ENCODE measurements around the gene HYAL2.

Gene HYAL2

GRCh38 chr3:50322386-50323091 is at the start of gene HYAL2:
TSS of gene HYAL2 (minus strand) at chr3:50322745. CDS start at chr3:50320489, 2,256 bp downstream.
- peak; percentile 54 to 74 for DNase-seq

GRCh38 chr3:50371133-50371685 is 48.7 kb upstream of the HYAL2 start:
- DNase-seq, result no peak

DNA sequence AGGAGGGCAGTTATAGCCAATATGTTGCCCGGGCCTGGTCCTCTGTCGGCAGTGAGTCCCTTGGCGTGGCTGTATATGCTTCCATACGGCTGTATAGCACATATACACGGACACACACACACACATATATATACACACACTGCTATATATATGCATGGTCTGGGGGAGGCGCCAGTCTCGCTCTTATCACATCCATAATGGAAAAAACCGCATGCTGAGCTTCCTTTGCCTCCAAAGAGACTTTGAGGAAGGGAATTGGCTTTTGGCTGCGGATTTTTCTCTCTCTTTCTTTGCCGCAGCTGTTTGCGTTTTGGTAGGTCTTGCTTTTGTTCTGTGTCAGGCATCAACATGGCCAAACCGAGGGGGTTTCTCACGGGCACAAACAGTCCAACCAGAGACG is 48.0 kb upstream of the HYAL2 start:
- DNase-seq, result peak; percentile 49 to 61

GRCh38 chr3:50369012-50369670 is 46.6 kb upstream of the HYAL2 start:
- no peak for DNase-seq

- DNase-seq, result no peak
Measured at GRCh38 chr3:50365842-50366220, 43.3 kb upstream of the HYAL2 start.

- peak; percentile 21 to 77 for DNase-seq
Measured at GRCh38 chr3:50365080-50365841, 42.7 kb upstream of the HYAL2 start.

DNA sequence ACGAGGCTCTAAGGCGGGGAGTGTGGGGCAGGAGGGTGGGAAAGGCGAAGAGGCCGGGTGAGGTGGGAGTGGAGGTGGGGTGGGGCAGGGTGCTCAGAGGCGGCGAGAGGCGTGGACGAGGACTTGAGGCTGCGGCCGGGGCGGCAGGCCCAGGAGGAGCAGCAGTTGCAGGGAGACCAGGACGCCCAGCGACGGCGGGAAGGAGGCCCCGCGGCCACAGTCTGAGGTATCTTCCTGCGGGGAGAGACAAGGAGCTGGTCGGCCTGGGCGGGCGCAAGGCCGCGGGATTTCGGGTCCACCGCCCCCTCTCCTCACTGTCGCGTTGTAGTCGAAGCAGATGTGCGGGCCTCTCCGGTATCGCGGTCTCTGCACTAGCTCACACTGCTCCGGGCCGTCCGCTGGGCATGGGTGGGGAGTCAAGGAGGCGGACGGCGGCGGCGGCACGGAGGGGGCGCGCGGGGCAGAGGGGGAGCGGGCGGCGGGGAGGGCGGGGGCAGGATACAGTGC is 42.1 kb upstream of the HYAL2 start:
- DNase-seq, result no peak

DNA sequence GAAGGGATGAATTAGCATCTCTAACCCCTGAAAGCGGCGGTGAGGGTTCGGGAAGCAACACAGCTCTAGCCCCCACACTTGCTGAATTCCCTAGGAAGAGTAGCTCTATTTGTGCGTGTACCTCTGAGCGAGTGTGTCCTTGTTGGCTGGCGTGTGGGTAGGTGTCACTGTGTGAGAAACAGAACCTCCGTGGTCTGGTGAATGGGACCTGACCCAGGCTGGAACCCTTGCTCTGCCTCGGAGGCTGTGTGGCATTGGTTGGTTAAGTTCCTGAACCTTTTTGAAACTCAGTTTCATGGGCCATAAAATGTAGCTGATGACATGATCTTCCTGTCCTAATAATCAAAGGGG is 37.2 kb upstream of the HYAL2 start:
- no peak for DNase-seq

GRCh38 chr3:50358911-50359759 is 36.6 kb upstream of the HYAL2 start, which contains the start of gene TMEM115:
TSS of gene TMEM115 (minus strand) at chr3:50359521. CDS start at chr3:50359063, 458 bp downstream.
- DNase-seq, result peak; percentile 98

DNA sequence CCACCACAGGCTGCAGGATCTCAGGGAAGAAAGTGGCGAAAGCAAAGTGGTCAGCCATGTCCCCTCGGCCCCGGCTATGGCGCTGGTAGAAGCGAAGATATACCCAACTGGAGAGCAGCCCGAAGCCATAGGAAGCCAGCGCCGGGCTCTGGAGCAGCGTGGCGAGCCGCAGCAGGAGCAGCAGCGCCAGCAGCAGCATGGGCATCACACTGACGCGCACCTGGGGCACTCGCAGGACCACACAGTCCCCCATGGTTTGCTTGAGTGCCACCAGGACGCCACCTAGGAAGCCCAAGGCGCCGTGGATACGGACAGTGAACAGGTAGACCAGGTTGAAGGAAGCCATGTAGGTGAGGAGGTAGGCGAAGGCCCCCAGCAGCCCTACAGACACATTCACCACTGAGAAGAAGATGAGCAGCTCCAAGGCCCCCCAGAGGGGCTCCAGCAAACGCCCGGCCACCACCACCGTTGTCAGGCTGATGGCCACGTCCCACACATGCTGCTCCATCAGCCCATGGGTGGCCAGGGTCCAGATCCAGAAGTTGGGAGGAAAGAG is 35.9 kb upstream of the HYAL2 start:
- no peak for DNase-seq

GRCh38 chr3:50357481-50357880 is 34.9 kb upstream of the HYAL2 start:
- no peak for DNase-seq

DNA sequence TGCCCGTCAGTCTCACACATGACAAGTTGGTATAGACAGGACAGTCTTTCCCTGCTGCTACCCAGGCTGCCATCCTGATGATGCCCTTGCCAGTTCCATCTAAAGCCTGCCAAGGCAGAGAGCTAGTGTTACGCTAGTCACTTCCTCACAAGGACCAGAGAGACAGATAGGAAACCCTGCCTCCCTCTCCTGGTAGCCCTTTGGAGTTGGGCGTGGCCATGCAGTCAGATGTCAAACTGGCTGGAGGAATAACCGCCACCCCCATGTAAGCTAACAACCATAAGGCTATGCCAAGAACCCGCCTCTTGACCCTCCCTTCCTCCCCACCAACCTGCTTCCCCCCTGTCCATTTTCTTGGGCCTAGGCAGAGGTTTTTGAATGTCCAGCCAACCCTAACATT is 34.0 kb upstream of the HYAL2 start:
- DNase-seq, result no peak

DNA sequence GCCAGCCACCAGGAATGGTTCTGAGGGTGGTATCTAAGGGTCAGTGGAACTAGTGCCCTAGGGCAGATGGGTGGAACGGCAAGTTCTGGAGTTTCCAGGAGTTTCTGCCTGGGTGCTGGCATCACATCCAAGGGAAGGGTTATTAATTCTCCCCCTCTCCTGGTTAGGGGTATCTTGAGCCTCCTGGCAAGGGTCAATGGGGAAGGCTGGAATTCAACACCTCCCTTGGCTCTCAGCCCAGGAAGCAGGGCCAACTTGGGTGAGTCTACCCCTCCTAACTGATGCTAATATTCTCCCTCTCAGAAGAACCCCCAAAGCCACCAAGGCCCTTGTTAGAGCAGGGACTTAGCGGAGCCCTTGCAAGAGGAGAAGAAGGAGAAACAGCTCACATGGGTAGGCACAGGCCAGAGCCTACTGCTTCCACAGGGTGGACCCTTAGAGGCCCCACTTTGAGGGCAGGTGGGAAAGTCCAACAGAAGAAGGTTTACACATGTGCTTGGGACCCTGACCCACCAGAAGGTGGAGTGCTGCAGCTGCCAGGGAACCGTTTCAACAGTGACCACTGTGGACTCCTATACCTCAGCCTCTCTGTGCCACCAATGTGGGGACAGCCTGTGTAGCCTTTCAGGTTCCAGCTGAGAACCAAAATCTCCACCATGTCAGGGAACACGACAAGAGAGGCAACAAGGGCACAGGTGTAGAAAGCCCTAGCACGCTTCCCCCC is 33.4 kb upstream of the HYAL2 start:
- DNase-seq, result no peak

- no peak for DNase-seq
Measured at GRCh38 chr3:50354850-50355249, 32.3 kb upstream of the HYAL2 start.

- DNase-seq, result no peak
Measured at GRCh38 chr3:50354186-50354764, 31.7 kb upstream of the HYAL2 start.

- DNase-seq, result no peak
Measured at GRCh38 chr3:50353245-50354004, 30.9 kb upstream of the HYAL2 start.

GRCh38 chr3:50352781-50353180 is 30.2 kb upstream of the HYAL2 start:
- no peak for DNase-seq

- no peak for DNase-seq
Measured at GRCh38 chr3:50351323-50351697, 28.8 kb upstream of the HYAL2 start.

DNA sequence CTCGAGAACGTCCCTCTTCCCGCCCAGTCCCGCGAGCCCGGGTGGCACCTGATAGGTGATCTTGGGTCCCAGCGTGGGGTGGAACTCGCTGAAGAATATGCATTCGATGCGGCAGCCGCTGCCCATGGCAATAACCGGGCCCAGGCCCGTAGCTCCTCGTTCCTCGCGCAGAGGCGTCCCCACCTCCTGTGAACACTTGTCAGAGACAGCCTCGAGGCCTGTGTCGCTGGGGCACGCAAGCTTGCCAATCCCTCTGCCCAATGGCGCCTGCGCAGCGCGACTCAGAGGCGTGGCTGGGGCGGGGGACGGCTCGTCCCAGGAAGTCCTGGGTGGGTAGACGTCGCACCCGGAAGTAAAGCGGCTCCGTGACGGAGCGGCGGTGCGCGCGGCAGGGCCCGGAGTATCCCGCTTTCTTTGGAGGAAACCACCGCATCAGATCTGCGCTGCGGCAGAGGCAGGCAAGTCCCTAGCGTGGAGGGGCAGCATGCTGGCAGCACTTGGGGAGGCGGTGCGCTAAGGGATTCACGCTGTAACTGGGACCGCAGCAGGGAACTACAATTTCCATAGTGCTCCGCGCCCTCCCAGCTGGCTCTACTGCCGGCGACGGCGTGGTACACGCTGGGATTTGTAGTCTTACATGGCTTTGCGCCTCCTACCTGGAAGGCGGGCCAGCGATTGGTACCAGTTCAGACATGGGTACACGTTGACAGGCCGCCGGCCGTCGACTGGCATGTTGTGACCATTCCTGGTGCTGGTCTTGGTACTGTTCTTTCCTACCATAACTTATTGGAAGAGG is 28.2 kb upstream of the HYAL2 start, which contains the start of the genes CYB561D2 and NPRL2:
TSS of gene CYB561D2 (plus strand) at position 336 of the 796 bp plus-strand sequence. CDS start 572 bp downstream, outside the sequence.
TSS of gene NPRL2 (minus strand) at position 249 of the 796 bp plus-strand sequence. CDS start at position 126, 123 bp downstream.
- DNase-seq, result peak; percentile 89 to 92

Measured in SHP77 (cell line).